H9 (cell line): ENCODE measurements around the gene CETP. TPM values are rescaled to one million over a fixed set of nuclear protein-coding genes. Genes with fewer than 3 reads are reported as not detected.

Experiments used
- DNase-seq: peaks from one replicate; pipeline ENCODE4 v3.0.0-alpha.2; 2017
- H2AFZ ChIP-seq: one replicate; pipeline ENCODE4 v1.6.1; 2013; ENCODE audit warnings: mild to moderate bottlenecking, low read length, control low read depth, moderate library complexity
- H2AK5ac ChIP-seq: 2 replicates; pipeline ENCODE4 v1.6.1; 2013; ENCODE audit warnings: low read length, control low read depth, mixed read lengths; ENCODE audit not compliant: insufficient read length
- H2BK120ac ChIP-seq: one replicate; pipeline ENCODE4 v1.6.1; 2013; ENCODE audit warnings: low read depth, mild to moderate bottlenecking, low read length, control low read depth, inconsistent platforms; ENCODE audit not compliant: poor library complexity, severe bottlenecking
- H2BK12ac ChIP-seq: 2 replicates; pipeline ENCODE4 v1.6.1; 2013; ENCODE audit warnings: low read length, control low read depth, mixed read lengths, low read depth; ENCODE audit not compliant: insufficient read length
- H2BK15ac ChIP-seq: 2 replicates; pipeline ENCODE4 v1.6.1; 2013; ENCODE audit warnings: low read depth, low read length, control low read depth
- H2BK20ac ChIP-seq: one replicate; pipeline ENCODE4 v1.6.1; 2013; ENCODE audit warnings: low read depth, mild to moderate bottlenecking, low read length, control low read depth, inconsistent platforms; ENCODE audit not compliant: poor library complexity, severe bottlenecking
- H2BK5ac ChIP-seq: 2 replicates; pipeline ENCODE4 v1.6.1; 2013; ENCODE audit warnings: low read length, control low read depth, mixed read lengths; ENCODE audit not compliant: insufficient read length
- H3K14ac ChIP-seq: 2 replicates; pipeline ENCODE4 v1.6.1; 2013; ENCODE audit warnings: low read length, control low read depth; ENCODE audit not compliant: insufficient read depth
- H3K18ac ChIP-seq: 2 replicates; pipeline ENCODE4 v1.6.1; 2013; ENCODE audit warnings: low read depth, mild to moderate bottlenecking, mixed read lengths, low read length, control low read depth; ENCODE audit not compliant: insufficient read length
- H3K23ac ChIP-seq: 2 replicates; pipeline ENCODE4 v1.6.1; 2013; ENCODE audit warnings: low read length, control low read depth, mixed read lengths, low read depth; ENCODE audit not compliant: insufficient read length
- H3K23me2 ChIP-seq: 2 replicates; pipeline ENCODE4 v1.6.1; 2013; ENCODE audit warnings: low read depth, mild to moderate bottlenecking, mixed read lengths, low read length, control low read depth; ENCODE audit not compliant: insufficient read length, poor library complexity, severe bottlenecking
- H3K27ac ChIP-seq: 2 replicates; pipeline ENCODE4 v1.5.1; 2013; ENCODE audit warnings: low read length, control low read depth, mixed read lengths, low read depth; ENCODE audit not compliant: insufficient read length
- H3K27me3 ChIP-seq: 2 replicates; pipeline ENCODE4 v1.6.1; 2013; ENCODE audit warnings: low read length, control low read depth, inconsistent platforms; ENCODE audit not compliant: insufficient read depth
- H3K4ac ChIP-seq: 2 replicates; pipeline ENCODE4 v1.6.1; 2013; ENCODE audit warnings: low read depth, mild to moderate bottlenecking, control low read depth, inconsistent platforms, low read length, moderate library complexity
- H3K4me1 ChIP-seq: 2 replicates; pipeline ENCODE4 v1.6.1; 2013; ENCODE audit warnings: low read length, control low read depth, inconsistent platforms; ENCODE audit not compliant: insufficient read depth
- H3K4me2 ChIP-seq: 2 replicates; pipeline ENCODE4 v1.6.1; 2013; ENCODE audit warnings: low read length, control low read depth, mixed read lengths; ENCODE audit not compliant: insufficient read length, insufficient read depth
- H3K56ac ChIP-seq: 2 replicates; pipeline ENCODE4 v1.6.1; 2013; ENCODE audit warnings: low read depth, mild to moderate bottlenecking, mixed read lengths, low read length, control low read depth; ENCODE audit not compliant: insufficient read length
- H3K79me1 ChIP-seq: 2 replicates; pipeline ENCODE4 v1.6.1; 2013; ENCODE audit warnings: low read depth, mild to moderate bottlenecking, moderate library complexity, low read length, control low read depth, inconsistent platforms; ENCODE audit not compliant: insufficient read depth, poor library complexity, severe bottlenecking
- H3K79me2 ChIP-seq: 2 replicates; pipeline ENCODE4 v1.6.1; 2013; ENCODE audit warnings: low read length, control low read depth, inconsistent platforms; ENCODE audit not compliant: insufficient read depth
- H3K9ac ChIP-seq: 2 replicates; pipeline ENCODE4 v1.6.1; 2013; ENCODE audit warnings: low read length, control low read depth, mixed read lengths; ENCODE audit not compliant: insufficient read length; ENCODE audit errors: extremely low read depth
- H3K9me3 ChIP-seq: one replicate; pipeline ENCODE4 v1.6.1; 2013; ENCODE audit warnings: low read depth, low read length, inconsistent platforms; ENCODE audit not compliant: control insufficient read depth
- H3T11ph ChIP-seq: one replicate; pipeline ENCODE4 v1.6.1; 2013; ENCODE audit warnings: mild to moderate bottlenecking, low read length, control low read depth, inconsistent platforms
- H4K20me1 ChIP-seq: one replicate; pipeline ENCODE4 v1.6.1; 2013; ENCODE audit not compliant: control insufficient read depth, insufficient read length, insufficient read depth
- H4K5ac ChIP-seq: 2 replicates; pipeline ENCODE4 v1.6.1; 2013; ENCODE audit warnings: low read depth, mild to moderate bottlenecking, mixed read lengths, low read length, control low read depth; ENCODE audit not compliant: insufficient read length
- H4K8ac ChIP-seq: replicated peaks from 2 replicates; pipeline ENCODE4 v1.6.1; 2013; ENCODE audit warnings: low read length, control low read depth, mixed read lengths, low read depth; ENCODE audit not compliant: insufficient read length
- H4K91ac ChIP-seq: 2 replicates; pipeline ENCODE4 v1.6.1; 2013; ENCODE audit warnings: low read depth, mild to moderate bottlenecking, moderate library complexity, mixed read lengths, low read length, control low read depth; ENCODE audit not compliant: insufficient read length
- H3K27ac Mint-ChIP-seq, 3 experiments: 2 replicates in 2 of 3; 3 replicates in 1 of 3; pipeline ENCODE4 v1.8.0; 2020 to 2021; ENCODE audit warnings: mixed read lengths in 3 of 3, mild to moderate bottlenecking in 1 of 3, moderate library complexity in 1 of 3
- H3K27me3 Mint-ChIP-seq: 2 replicates; pipeline ENCODE4 v1.8.0; 2021; ENCODE audit warnings: low read depth, mild to moderate bottlenecking, moderate library complexity, mixed read lengths
- H3K36me3 Mint-ChIP-seq, 3 experiments: 2 replicates in 2 of 3; 3 replicates in 1 of 3; pipeline ENCODE4 v1.8.0; 2020 to 2021; ENCODE audit warnings: low read depth in 3 of 3, mixed read lengths in 3 of 3; ENCODE audit not compliant: insufficient read depth in 1 of 3
- H3K4me1 Mint-ChIP-seq, 2 experiments: 2 replicates each; pipeline ENCODE4 v1.8.0; 2020; ENCODE audit warnings: mixed read lengths in 2 of 2
- H3K4me3 Mint-ChIP-seq, 2 experiments: 2 replicates in 1 of 2; 3 replicates in 1 of 2; pipeline ENCODE4 v1.8.0; 2020 to 2021; ENCODE audit warnings: mild to moderate bottlenecking in 2 of 2, mixed read lengths in 2 of 2, moderate library complexity in 1 of 2
- H3K9me3 Mint-ChIP-seq, 2 experiments: 2 replicates in 1 of 2; 3 replicates in 1 of 2; pipeline ENCODE4 v1.8.0; 2020; ENCODE audit warnings: mild to moderate bottlenecking in 2 of 2, mixed read lengths in 2 of 2, moderate library complexity in 1 of 2
- CTCF ChIP-seq: fragments of 200-600 bp; sonication (generic); conservative IDR thresholded peaks from 3 replicates; pipeline ENCODE4 v1.8.0; 2021; ENCODE audit warnings: antibody characterized with exemption, mild to moderate bottlenecking
- WGBS: extraction: QIAGEN DNeasy Blood & Tissue Kit; methylation state at CpG from one replicate; pipeline ENCODE4 v1.1.7; 2013; ENCODE audit warnings: missing lambda C conversion rate, low lambda C conversion rate, mixed read lengths; ENCODE audit not compliant: insufficient read length; ENCODE audit errors: extremely low coverage; 5-methylcytosine and 5-hydroxymethylcytosine counted together
- total RNA-seq: library from RNA; stranded (reverse); gene quantifications from 2 replicates; pipeline ENCODE4 v1.2.1, GENCODE V29; 2021

Gene CETP
- total RNA-seq, 1 experiment from 2014 or later: not detected

GRCh38 chr16:56956756-56957155, 5.0 kb upstream of the CETP start:
- no peak overlapping the region for H3K18ac ChIP-seq
- no peaks in the 10 kb centered on the region for H3K79me2 ChIP-seq
- Mint-ChIP-seq H3K27me3 (no peaks in the 10 kb centered on the region), H3K27ac (no peak overlapping the region), H3K9me3 (peaks cover 3 to 11% of the 10 kb centered on the region in 2 experiments; a peak in 3 of 5 replicates), H3K4me3 (no peak overlapping the region), H3K36me3 (no peaks in the 10 kb centered on the region; a peak in 1 of 7 replicates), H3K4me1 (no peaks in the 10 kb centered on the region)
- no peak overlapping the region for H3K4me2 ChIP-seq
- H3K23me2 ChIP-seq: no peaks in the 10 kb centered on the region
- no peak for DNase-seq
- H2BK15ac ChIP-seq: no peak overlapping the region
- H3T11ph ChIP-seq: no peak overlapping the region
- H2AFZ ChIP-seq: no peak overlapping the region
- H2BK12ac ChIP-seq: no peak overlapping the region
- no peaks in the 10 kb centered on the region for H3K4me1 ChIP-seq
- no peak overlapping the region for H4K8ac ChIP-seq
- no peak overlapping the region for H3K27ac ChIP-seq
- H4K5ac ChIP-seq: no peak overlapping the region
- H2AK5ac ChIP-seq: no peak overlapping the region
- H3K79me1 ChIP-seq: no peaks in the 10 kb centered on the region
- no peak overlapping the region for H2BK5ac ChIP-seq
- WGBS: no CpG with 5 or more reads among the region's 4 CpGs
- H3K9me3 ChIP-seq: no peaks in the 10 kb centered on the region
- H4K20me1 ChIP-seq: no peaks in the 10 kb centered on the region
- H3K23ac ChIP-seq: no peak overlapping the region
- no peak overlapping the region for H4K91ac ChIP-seq
- H2BK120ac ChIP-seq: no peak overlapping the region
- no peak overlapping the region for H3K14ac ChIP-seq
- no peak overlapping the region for H3K56ac ChIP-seq
- H3K9ac ChIP-seq: no peak overlapping the region
- no peak overlapping the region for H2BK20ac ChIP-seq
- TF ChIP-seq CTCF: peak; percentile 36; the same call in 2 of the 3 replicates
- no peaks in the 10 kb centered on the region for H3K27me3 ChIP-seq
- H3K4ac ChIP-seq: no peak overlapping the region
